HG02840 (cell line): ENCODE results near the gene FGF8.

Source experiments
- ATAC-seq: cut with Tn5 transposase; IDR thresholded peaks from one replicate; pipeline ENCODE4 v1.9.1; 2021; ENCODE audit warnings: mild to moderate bottlenecking, moderate library complexity, moderate number of reproducible peaks; ENCODE audit not compliant: unreplicated experiment, low FRiP score

The FGF8 gene

GRCh38 chr10:101770331-101771215 is 5.3 kb downstream of the FGF8 start:
- ATAC-seq, result no peak

GRCh38 chr10:101769541-101770180 is 6.3 kb downstream of the FGF8 start:
- no peak for ATAC-seq

- ATAC-seq, result no peak
Measured at GRCh38 chr10:101768791-101769170, 7.1 kb downstream of the FGF8 start.

- ATAC-seq, result no peak
Measured at GRCh38 chr10:101767966-101768790, 7.7 kb downstream of the FGF8 start.

GRCh38 chr10:101767600-101767945 is 8.3 kb downstream of the FGF8 start:
- no peak for ATAC-seq

GRCh38 chr10:101766753-101767599 is 8.9 kb downstream of the FGF8 start:
- ATAC-seq, result no peak

- ATAC-seq, result no peak
Measured at GRCh38 chr10:101766306-101766705, 9.6 kb downstream of the FGF8 start.

GRCh38 chr10:101763141-101763846 is 12.6 kb downstream of the FGF8 start:
- no peak for ATAC-seq

GRCh38 chr10:101762736-101763135 is 13.2 kb downstream of the FGF8 start:
- no peak for ATAC-seq

GRCh38 chr10:101761226-101761625 is 14.7 kb downstream of the FGF8 start:
- ATAC-seq, result no peak

GRCh38 chr10:101760510-101760909 is 15.4 kb downstream of the FGF8 start:
- no peak for ATAC-seq

- ATAC-seq, result no peak
Measured at GRCh38 chr10:101759309-101760247, 16.3 kb downstream of the FGF8 start.

GRCh38 chr10:101758858-101759257 is 17.1 kb downstream of the FGF8 start:
- ATAC-seq, result no peak

GRCh38 chr10:101752241-101752640 is 23.7 kb downstream of the FGF8 start:
- ATAC-seq, result no peak

GRCh38 chr10:101749047-101750016 is 26.6 kb downstream of the FGF8 start:
- no peak for ATAC-seq

- no peak for ATAC-seq
Measured at GRCh38 chr10:101748496-101748895, 27.4 kb downstream of the FGF8 start.

- no peak for ATAC-seq
Measured at GRCh38 chr10:101745074-101745696, 30.7 kb downstream of the FGF8 start.
